ENCODE results near the gene RACGAP1. TPM values are rescaled to one million over a fixed set of nuclear protein-coding genes. Genes with fewer than 3 reads are reported as not detected.

The RACGAP1 gene
- total RNA-seq, 1 donor, result 3.7 TPM

DNA sequence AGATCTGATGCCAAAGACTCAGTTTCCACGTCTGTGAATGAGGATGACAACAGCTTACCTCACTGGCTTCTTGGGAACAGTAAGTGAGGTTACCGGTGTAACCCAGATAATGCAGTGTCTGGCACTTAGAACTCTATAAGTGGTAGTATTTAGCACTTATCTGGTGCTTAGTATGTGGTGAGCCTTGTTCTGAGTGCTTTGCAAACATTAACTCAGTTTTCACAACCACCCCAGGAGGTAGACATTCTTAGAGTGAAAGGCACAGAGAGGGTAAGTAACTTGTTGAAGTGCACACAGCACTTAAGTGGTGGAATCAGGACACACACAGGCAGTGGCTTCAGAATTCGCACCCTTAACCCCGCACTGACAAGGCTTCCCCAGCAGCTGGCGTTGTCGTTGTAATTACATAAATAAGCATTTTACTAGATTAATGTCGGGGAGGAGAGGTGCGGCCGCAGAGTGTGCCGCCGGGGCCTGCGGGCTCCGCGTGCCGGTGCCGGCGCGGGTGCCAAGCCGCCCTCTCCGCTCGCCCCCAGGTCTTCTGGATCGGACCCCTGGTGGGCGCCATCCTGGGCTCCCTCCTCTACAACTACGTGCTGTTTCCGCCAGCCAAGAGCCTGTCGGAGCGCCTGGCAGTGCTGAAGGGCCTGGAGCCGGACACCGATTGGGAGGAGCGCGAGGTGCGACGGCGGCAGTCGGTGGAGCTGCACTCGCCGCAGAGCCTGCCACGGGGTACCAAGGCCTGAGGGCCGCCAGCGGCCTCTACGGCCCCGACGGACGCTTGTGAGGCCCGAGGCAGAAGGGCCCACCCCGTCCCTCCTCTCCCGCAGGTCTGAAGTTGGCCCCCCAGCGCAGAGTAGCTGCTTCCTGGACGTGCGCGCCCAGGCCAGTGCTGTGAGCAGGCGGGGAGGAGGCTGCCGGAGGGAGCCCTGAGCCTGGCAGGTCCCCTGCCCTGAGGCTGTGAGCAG, 70.1 kb downstream of the RACGAP1 start:
- Histone ChIP-seq H3K9me3 (ENCODE audit: low read depth, low read length) (no peaks in the 10 kb centered on the region), H3K4me1 (ENCODE audit: insufficient read depth, low read length) (peaks cover 13% of the 10 kb centered on the region), H3K27me3 (ENCODE audit: insufficient read depth, low read length) (peaks cover 69% of the 10 kb centered on the region), H3K4me3 (ENCODE audit: low read length) (no peak overlapping the region)

DNA sequence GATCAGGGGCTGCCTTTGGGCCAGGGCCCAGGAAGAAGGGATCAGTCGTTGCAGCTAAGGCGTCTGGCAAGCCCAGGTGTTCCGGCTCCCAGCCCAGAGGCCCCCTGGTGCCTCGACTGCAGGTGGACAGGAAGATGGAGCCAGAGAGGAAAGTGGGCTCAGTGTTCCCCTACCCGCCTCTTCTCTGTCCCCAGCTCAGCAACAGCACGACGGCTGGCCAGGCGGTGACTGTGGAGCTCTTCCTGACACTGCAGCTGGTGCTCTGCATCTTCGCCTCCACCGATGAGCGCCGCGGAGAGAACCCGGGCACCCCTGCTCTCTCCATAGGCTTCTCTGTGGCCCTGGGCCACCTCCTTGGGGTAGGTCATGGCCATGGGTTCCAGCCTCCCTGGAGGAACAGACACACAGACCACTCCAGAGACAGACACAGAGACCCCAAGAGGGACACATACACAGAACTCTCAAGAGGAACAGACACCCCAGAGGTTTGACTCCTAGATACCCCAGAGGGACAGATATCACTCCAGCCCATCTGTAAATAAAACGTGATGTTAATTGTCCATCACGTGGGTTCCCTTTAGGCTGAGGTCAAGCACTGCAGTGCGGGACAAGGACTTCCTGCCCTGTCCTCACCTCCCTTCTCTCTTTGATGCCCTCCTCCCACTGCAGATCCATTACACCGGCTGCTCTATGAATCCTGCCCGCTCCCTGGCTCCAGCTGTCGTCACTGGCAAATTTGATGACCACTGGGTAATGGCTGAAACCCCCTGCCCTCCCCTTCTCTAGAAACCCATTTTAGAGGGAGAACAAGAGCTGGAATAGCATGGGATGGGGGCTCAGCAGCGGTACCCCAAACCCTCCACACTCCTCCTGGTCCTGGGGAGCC, 71.1 kb downstream of the RACGAP1 start:
- peaks cover 60% of the 10 kb centered on the region for H3K27me3 ChIP-seq (ENCODE audit: insufficient read depth, low read length)
- peaks cover 15% of the 10 kb centered on the region for H3K4me1 ChIP-seq (ENCODE audit: insufficient read depth, low read length)
- H3K9me3 ChIP-seq (ENCODE audit: low read depth, low read length), result no peaks in the 10 kb centered on the region
- no peak overlapping the region for H3K4me3 ChIP-seq (ENCODE audit: low read length)

DNA sequence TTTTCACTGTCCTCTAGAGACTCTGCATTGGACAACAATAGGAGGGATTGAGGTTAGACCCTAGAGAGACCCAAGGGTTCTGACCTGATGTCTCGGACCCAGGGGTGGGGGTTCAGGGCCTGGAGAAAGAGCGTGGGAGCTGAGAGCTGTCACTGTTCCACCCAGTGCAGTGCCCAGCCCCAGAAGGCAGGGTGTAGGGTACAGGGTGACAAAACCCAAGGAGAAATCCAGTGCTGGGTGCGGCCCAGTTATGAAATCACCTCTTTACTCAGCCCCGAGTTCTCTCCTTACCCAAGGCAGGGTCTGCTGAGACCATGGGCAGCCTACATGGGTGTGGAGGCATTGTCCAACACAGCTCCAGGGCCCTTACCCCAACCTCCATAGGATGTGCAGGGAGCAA, 72.1 kb downstream of the RACGAP1 start:
- Histone ChIP-seq H3K27me3 (ENCODE audit: insufficient read depth, low read length) (peaks cover 49% of the 10 kb centered on the region), H3K4me3 (ENCODE audit: low read length) (no peak overlapping the region), H3K9me3 (ENCODE audit: low read depth, low read length) (no peaks in the 10 kb centered on the region), H3K4me1 (ENCODE audit: insufficient read depth, low read length) (peaks cover 23% of the 10 kb centered on the region)

DNA sequence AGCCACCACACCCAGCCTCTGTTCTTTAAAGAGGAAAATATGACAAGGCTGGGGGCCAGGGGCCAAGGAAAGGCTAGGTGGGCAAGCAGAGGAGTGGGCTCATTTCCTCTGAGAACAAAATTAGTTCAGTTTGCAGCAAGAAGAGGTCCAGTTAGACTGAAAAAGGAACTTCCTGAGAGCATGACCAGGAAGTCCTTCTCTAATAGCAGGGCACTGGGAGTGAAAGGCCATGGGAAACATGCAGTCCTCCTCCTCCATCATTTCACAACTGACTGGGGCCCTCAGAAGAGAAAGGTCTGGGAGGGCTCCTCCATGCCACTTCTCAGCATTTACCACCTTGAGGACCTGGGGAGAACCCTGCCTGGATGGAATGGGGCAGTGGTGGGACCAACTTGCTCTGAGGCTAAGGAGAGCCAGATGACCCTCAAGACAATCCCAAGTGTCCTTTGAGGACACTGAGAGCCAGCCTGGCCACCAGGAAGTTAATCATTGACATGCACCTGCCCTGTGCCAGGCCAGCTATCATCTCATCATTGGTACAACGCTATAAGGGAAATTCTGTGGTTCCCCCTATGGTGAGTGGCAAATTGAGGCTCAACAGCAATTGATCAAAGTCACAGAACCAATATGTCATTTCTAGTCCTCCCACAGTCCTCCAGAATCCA, 72.8 kb downstream of the RACGAP1 start:
- H3K4me3 ChIP-seq (ENCODE audit: low read length), result no peak overlapping the region
- H3K4me1 ChIP-seq (ENCODE audit: insufficient read depth, low read length), result peaks cover 23% of the 10 kb centered on the region
- peaks cover 43% of the 10 kb centered on the region for H3K27me3 ChIP-seq (ENCODE audit: insufficient read depth, low read length)
- no peaks in the 10 kb centered on the region for H3K9me3 ChIP-seq (ENCODE audit: low read depth, low read length)

DNA sequence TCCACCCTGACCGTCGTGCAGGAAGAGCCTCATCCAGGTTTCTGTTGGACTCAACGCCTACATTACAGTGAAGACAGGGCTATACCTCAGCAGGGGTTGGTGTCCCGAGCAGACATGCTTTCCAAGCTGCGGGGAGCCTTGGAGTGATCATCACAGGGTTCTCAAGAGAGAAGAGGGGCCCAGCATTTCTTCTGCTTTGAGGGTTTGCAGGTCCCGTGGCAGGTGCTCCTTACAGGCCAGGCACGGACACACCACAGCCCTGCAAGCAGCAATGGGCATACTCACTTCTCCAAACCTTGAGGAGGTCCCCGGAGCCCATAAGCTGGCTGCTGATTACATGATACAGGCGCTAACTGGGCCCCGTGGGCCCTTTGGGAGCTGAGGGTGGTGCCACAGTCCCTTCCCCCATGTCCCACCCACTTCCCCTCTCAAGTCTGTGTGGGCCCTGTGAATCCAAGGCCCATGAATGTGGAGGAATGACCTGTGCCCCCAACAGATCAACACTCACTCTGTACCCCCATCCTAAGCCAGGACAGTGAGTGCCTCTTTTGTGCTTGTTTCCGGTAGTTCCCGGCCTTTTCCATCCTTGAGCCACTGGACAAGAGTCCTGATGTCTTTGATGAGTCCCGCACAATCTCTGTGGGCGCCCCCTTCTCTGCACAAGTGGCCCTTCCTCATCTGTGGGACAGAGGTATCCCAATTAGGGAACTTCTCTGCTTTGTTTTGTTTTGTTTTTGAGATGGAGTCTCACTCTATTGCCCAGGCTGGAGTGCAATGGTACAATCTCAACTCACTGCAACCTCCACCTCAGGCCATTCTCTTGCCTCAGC, 73.7 kb downstream of the RACGAP1 start:
- Histone ChIP-seq H3K4me3 (ENCODE audit: low read length) (no peak overlapping the region), H3K4me1 (ENCODE audit: insufficient read depth, low read length) (peaks cover 23% of the 10 kb centered on the region), H3K27me3 (ENCODE audit: insufficient read depth, low read length) (peaks cover 34% of the 10 kb centered on the region), H3K9me3 (ENCODE audit: low read depth, low read length) (no peaks in the 10 kb centered on the region)

DNA sequence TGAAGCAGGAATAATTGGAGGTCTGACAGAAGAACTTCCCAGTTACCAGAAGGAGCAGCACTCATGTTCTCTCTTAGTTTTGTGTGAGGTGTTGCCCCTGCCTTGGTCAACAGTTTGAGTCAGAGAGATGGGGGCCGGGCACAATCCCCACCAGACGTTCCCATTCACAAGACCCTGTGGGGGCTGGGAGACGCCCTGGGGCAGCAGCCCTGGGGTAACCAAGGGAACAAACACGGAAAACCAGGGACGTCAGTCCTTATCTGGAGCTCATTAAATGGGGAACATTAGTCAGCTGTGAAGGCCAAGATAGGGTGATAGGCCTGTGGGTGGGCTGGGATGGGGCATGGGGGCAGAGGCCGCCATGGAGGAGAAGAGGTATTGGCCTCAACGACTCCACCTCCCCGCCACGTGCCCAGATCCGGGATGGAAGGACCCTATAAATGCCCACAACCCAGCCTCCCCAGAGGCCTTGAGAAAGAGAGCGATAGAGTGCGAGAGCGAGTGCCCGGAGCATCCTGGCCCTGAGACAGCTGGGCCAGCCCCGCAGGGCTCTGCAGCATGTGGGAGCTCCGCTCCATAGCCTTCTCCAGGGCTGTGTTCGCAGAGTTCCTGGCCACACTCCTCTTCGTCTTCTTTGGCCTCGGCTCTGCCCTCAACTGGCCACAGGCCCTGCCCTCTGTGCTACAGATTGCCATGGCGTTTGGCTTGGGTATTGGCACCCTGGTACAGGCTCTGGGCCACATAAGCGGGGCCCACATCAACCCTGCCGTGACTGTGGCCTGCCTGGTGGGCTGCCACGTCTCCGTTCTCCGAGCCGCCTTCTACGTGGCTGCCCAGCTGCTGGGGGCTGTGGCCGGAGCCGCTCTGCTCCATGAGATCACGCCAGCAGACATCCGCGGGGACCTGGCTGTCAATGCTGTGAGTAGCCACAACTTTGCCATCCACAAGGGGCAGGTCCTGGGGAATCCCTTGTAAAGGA, 74.7 kb downstream of the RACGAP1 start, which contains the start of gene AQP2:
AQP2 (plus strand) TSS at position 465 of the 979 bp plus-strand sequence; CDS start at position 559, 94 bp downstream.
- peaks cover 14% of the 10 kb centered on the region for H3K4me1 ChIP-seq (ENCODE audit: insufficient read depth, low read length)
- H3K4me3 ChIP-seq (ENCODE audit: low read length), result no peak within 1 kb of the TSS
- H3K27me3 ChIP-seq (ENCODE audit: insufficient read depth, low read length), result peaks cover 23% of the 10 kb centered on the region
- H3K9me3 ChIP-seq (ENCODE audit: low read depth, low read length), result no peaks in the 10 kb centered on the region

DNA sequence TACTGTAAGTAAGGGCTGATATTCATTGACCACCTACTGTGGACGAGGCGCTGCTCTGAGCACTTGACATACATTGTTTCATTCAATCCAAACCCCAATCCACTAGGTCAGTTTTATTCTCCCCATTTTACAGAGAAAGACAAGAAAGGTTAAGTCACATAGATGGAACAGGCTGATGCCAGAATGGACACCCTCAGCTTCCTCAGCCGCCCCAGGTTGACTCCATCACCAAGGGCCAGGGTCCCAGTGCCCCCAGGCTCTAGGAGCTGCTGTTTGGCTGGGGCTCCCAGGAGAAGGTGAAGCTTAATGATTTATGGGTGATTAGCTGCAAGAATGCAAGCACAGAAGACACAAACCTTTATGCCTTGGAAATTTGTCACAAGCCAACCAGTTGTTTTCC, 75.4 kb downstream of the RACGAP1 start:
- Histone ChIP-seq H3K27me3 (ENCODE audit: insufficient read depth, low read length) (peaks cover 16% of the 10 kb centered on the region), H3K4me3 (ENCODE audit: low read length) (no peak overlapping the region), H3K4me1 (ENCODE audit: insufficient read depth, low read length) (peaks cover 16% of the 10 kb centered on the region), H3K9me3 (ENCODE audit: low read depth, low read length) (no peaks in the 10 kb centered on the region)

DNA sequence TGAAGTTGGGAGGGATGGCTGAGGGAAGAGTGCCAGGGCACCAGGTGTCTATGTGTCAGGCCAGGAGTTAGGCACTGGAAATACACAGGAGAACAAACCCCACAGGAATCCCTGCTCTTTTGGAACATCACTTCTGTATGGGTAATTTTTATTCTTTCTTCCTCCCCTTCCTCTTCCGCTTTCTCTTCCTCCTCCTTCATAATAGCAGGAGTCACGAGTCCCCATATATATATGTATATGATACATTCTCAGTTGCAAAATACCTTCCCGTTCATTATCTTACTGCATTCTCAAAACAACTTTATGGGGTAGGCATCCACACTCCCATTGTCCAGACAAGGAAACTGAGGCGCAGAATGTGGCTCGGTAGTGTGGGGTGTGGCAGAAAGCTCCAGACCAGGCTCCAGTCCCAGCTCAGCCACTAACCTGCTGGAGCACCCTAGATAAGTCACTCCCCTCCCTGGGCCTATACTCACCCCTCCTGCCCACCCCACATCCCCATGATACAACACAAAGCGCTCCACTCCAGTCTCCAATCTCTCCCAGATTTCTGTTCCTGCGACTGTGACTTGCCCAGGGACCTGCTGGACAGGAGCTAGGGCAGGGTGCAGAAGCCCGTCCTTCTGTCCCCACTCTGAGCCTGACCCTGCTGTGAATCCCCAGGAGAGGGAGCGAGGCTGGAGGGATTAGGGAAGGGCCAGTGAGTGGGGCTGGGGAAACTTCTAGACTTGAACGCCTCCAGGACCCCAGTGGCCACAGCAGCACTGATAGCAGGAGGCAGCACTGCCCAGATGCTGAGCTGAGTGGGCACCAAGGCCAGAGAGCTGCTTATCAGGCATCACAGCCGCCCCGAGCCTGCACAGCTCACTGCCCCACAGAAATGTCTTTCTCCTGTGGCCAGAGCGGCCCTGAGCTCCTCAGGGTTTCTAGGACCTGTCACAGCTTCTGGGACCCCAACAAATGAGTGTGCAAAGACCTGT, 76.1 kb downstream of the RACGAP1 start:
- no peaks in the 10 kb centered on the region for H3K9me3 ChIP-seq (ENCODE audit: low read depth, low read length)
- peaks cover 9% of the 10 kb centered on the region for H3K27me3 ChIP-seq (ENCODE audit: insufficient read depth, low read length)
- H3K4me3 ChIP-seq (ENCODE audit: low read length), result no peak overlapping the region
- H3K4me1 ChIP-seq (ENCODE audit: insufficient read depth, low read length), result peaks cover 18% of the 10 kb centered on the region

DNA sequence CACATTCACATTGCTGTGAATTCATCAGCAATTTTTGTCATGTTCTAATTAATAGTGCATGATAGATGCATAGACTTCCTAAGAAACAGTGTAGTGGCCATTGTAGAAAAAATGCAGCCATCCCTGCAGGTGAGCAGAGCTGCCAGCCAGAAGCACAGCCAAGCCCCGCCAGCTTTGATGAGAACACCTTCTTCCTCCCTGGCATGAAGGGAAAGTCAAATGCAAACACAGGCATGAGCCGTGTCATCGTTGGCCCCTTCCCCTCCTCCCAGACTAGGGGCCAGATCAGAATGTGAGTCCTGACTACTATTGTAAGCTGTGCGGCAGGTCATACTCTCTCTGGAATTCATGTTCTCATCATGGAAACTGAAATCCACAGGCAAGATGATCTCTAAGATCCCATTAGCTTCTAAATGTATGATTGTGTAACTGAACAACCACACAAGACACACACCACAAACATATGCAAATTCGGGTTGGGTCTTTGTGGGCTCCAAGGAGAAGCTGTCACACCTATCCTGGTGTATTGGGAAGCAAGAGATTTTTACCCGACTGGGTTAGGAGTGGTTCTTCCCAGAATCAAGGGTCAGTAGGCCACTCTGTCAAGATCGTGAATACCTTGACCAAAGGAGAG, 77.6 kb downstream of the RACGAP1 start:
- H3K4me1 ChIP-seq (ENCODE audit: insufficient read depth, low read length), result peaks cover 31% of the 10 kb centered on the region
- no peaks in the 10 kb centered on the region for H3K27me3 ChIP-seq (ENCODE audit: insufficient read depth, low read length)
- no peak overlapping the region for H3K4me3 ChIP-seq (ENCODE audit: low read length)
- no peaks in the 10 kb centered on the region for H3K9me3 ChIP-seq (ENCODE audit: low read depth, low read length)

DNA sequence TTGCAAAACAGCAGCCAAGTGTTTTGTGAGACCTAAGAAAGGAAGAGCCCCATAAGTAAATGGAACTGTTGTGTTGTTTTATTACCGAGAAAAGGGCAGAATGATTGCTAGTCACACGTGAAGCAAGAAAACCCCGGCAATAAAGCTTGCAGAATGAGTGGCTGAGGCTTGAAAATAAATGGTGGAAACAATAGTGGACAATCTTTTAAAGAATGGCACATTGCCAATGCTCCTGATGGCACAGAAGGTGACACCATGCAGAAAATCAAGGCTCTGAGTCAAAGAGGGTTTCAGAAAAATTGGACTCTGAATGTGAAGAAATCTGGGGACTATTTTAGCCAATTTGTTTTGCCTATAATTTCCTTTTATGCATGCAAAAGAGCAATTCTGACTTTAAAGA, 78.8 kb downstream of the RACGAP1 start:
- Histone ChIP-seq H3K9me3 (ENCODE audit: low read depth, low read length) (no peaks in the 10 kb centered on the region), H3K27me3 (ENCODE audit: insufficient read depth, low read length) (no peaks in the 10 kb centered on the region), H3K4me3 (ENCODE audit: low read length) (no peak overlapping the region), H3K4me1 (ENCODE audit: insufficient read depth, low read length) (peaks cover 35% of the 10 kb centered on the region)

DNA sequence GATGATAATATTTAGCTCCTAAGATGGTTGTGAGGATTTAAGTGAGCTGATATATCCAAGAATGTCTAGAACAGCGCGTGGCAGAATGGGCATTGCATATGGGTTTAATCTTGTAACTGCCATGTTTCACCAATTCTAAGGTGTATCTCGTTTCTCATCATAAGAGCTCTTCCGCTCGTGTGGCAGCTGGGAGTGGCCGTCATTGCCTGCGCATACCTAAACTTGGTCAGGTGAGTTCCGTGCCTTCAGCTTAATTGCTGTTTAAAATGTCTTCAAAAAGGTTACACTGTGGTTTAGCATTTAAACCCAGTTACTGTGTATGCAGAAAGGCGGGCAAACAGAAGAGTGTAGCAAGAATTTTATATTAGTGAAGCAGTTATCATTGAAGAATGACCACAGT, 79.2 kb downstream of the RACGAP1 start:
- no peaks in the 10 kb centered on the region for H3K27me3 ChIP-seq (ENCODE audit: insufficient read depth, low read length)
- no peaks in the 10 kb centered on the region for H3K9me3 ChIP-seq (ENCODE audit: low read depth, low read length)
- peaks cover 35% of the 10 kb centered on the region for H3K4me1 ChIP-seq (ENCODE audit: insufficient read depth, low read length)
- H3K4me3 ChIP-seq (ENCODE audit: low read length), result no peak overlapping the region
